PC-9 (cell line): ENCODE results near the gene C3orf80. TPM values are rescaled to one million over a fixed set of nuclear protein-coding genes. Genes with fewer than 3 reads are reported as not detected.

Experiments
- BruUV-seq: library from RNA; stranded (reverse); fragments of 400-500 nt; replicated peaks from 2 replicates; lab custom pipeline; 2021; lab: Mats Ljungman, UMichigan
- CTCF ChIA-PET: fragments of 300-600 bp; sonication (Branson Sonifier 250); formaldehyde crosslinking; loops from one replicate; lab custom pipeline; 2022; ENCODE audit warnings: antibody characterized with exemption; lab: Charles Lee
- POLR2A ChIA-PET: fragments of 300-600 bp; sonication (Branson Sonifier 250); formaldehyde crosslinking; loops from one replicate; lab custom pipeline; 2022; ENCODE audit warnings: antibody characterized with exemption; ENCODE audit not compliant: unreplicated experiment; lab: Charles Lee
- DNase-seq, 2 experiments: peaks; one replicate each; pipeline versions ENCODE4 v3.0.0 to v3.0.0-alpha.2; 2015 to 2022; ENCODE audit warnings: mixed read lengths in 1 of 2
- H2AFZ ChIP-seq: fragments of 200-600 bp; sonication (generic); 2 replicates; pipeline ENCODE4 v1.8.1; 2017; ENCODE audit warnings: antibody characterized with exemption
- H3F3A ChIP-seq: fragments of 200-600 bp; sonication (generic); 2 replicates; pipeline ENCODE4 v1.8.1; 2017; ENCODE audit warnings: antibody characterized with exemption, mild to moderate bottlenecking, low read depth; ENCODE audit not compliant: insufficient read depth
- H3K27ac ChIP-seq: fragments of 200-600 bp; sonication (generic); 2 replicates; pipeline ENCODE4 v1.6.1; 2016; ENCODE audit warnings: mixed run types
- H3K27me3 ChIP-seq: fragments of 200-600 bp; sonication (generic); 2 replicates; pipeline ENCODE4 v1.6.1; 2016; ENCODE audit warnings: low read depth, mixed run types; ENCODE audit not compliant: insufficient read depth
- H3K36me3 ChIP-seq: fragments of 200-600 bp; sonication (generic); 2 replicates; pipeline ENCODE4 v1.6.1; 2016; ENCODE audit warnings: low read depth, mixed run types
- H3K4me1 ChIP-seq: fragments of 200-600 bp; sonication (generic); replicated peaks from 2 replicates; pipeline ENCODE4 v1.6.1; 2016; ENCODE audit warnings: mixed run types; ENCODE audit not compliant: insufficient read depth
- H3K4me2 ChIP-seq: fragments of 200-600 bp; sonication (generic); 2 replicates; pipeline ENCODE4 v1.6.1; 2017; ENCODE audit warnings: mixed run types
- H3K4me3 ChIP-seq: fragments of 200-600 bp; sonication (generic); 2 replicates; pipeline ENCODE4 v1.6.1; 2016; ENCODE audit warnings: mixed run types
- H3K79me2 ChIP-seq: fragments of 200-600 bp; sonication (generic); 2 replicates; pipeline ENCODE4 v1.6.1; 2017; ENCODE audit warnings: low read depth, mixed run types
- H3K9me2 ChIP-seq: fragments of 200-600 bp; sonication (generic); 2 replicates; pipeline ENCODE4 v1.8.1; 2017; ENCODE audit warnings: mild to moderate bottlenecking; ENCODE audit not compliant: insufficient read depth
- H3K9me3 ChIP-seq: fragments of 200-600 bp; sonication (generic); 2 replicates; pipeline ENCODE4 v1.8.1; 2016; ENCODE audit warnings: low read depth; ENCODE audit not compliant: insufficient read depth
- H4K20me1 ChIP-seq: fragments of 200-600 bp; sonication (generic); 2 replicates; pipeline ENCODE4 v1.8.1; 2017; ENCODE audit not compliant: insufficient read depth
- CTCF ChIP-seq: fragments of 200-600 bp; sonication (generic); conservative IDR thresholded peaks from 2 replicates; pipeline ENCODE4 v1.6.1; 2017; ENCODE audit warnings: mixed run types, antibody characterized with exemption, mild to moderate bottlenecking, moderate library complexity
- EZH2 ChIP-seq: fragments of 200-600 bp; sonication (generic); IDR thresholded peaks from 2 replicates; pipeline ENCODE4 v1.8.0; 2017; ENCODE audit warnings: antibody characterized with exemption, low read depth
- intact Hi-C: fragments of 100-400 bp; cut with micrococcal nuclease; formaldehyde crosslinking; loops from one replicate; pipeline ENCODE4 v1.10.0; 2022; ENCODE audit not compliant: unreplicated experiment
- total RNA-seq: library from RNA; stranded (reverse); gene quantifications from 2 replicates; pipeline ENCODE4 v1.2.3, GENCODE V29; 2021

Gene C3orf80
- total RNA-seq, 1 experiment from 2014 or later, result not detected

DNA sequence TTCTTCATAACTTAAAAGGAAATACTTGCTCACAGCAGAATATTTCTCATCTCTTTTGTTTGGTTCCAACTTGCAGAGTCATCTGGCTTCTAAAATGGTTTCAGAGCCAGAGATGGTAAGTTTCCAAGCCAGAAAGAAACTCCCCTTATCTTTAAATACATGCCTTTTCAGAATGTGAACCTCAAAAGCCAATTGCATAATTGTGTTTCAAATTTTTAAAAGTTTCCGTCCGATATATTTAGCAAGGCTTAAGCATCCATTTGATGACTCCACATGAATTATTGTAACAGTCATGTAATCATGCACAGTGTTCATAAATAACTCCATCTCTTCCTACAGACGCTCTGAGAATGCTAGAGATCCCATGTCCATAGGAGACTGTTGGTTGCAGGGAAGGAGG lies 40.6 kb upstream of the C3orf80 start:
- H3K4me1 ChIP-seq, result no peaks in the 10 kb centered on the region
- no peak overlapping the region for H2AFZ ChIP-seq
- no peaks in the 10 kb centered on the region for H3K9me3 ChIP-seq
- no TSS peak for BruUV-seq
- intact Hi-C loops, result no loop called here
- POLR2A ChIA-PET, result no interaction called here
- CTCF ChIA-PET, result no interaction called here
- H3K4me2 ChIP-seq, result no peak overlapping the region
- H3K27me3 ChIP-seq, result no peaks in the 10 kb centered on the region
- no peaks in the 10 kb centered on the region for H3F3A ChIP-seq
- H3K79me2 ChIP-seq, result no peaks in the 10 kb centered on the region
- DNase-seq, result no peak
- no peak overlapping the region for H3K27ac ChIP-seq
- TF ChIP-seq EZH2 (no peak), CTCF (no peak)
- H3K36me3 ChIP-seq, result no peaks in the 10 kb centered on the region
- no peaks in the 10 kb centered on the region for H3K9me2 ChIP-seq
- no peak overlapping the region for H3K4me3 ChIP-seq
- H4K20me1 ChIP-seq, result no peaks in the 10 kb centered on the region

GRCh38 chr3:160185751-160186150 lies 39.5 kb upstream of the C3orf80 start:
- Histone ChIP-seq H4K20me1 (no peaks in the 10 kb centered on the region), H3K27me3 (no peaks in the 10 kb centered on the region), H3K9me3 (no peaks in the 10 kb centered on the region), H3K4me2 (no peak overlapping the region), H2AFZ (no peak overlapping the region), H3K4me1 (no peaks in the 10 kb centered on the region), H3K36me3 (no peaks in the 10 kb centered on the region), H3K27ac (no peak overlapping the region), H3K4me3 (no peak overlapping the region), H3K79me2 (no peaks in the 10 kb centered on the region), H3K9me2 (no peaks in the 10 kb centered on the region), H3F3A (no peaks in the 10 kb centered on the region)
- no peak for DNase-seq
- no peak for TF ChIP-seq EZH2
- TF ChIP-seq CTCF, result no peak
- ChIA-PET POLR2A (no interaction called here), CTCF (no interaction called here)
- no TSS peak for BruUV-seq
- intact Hi-C loops, result no loop called here

DNA sequence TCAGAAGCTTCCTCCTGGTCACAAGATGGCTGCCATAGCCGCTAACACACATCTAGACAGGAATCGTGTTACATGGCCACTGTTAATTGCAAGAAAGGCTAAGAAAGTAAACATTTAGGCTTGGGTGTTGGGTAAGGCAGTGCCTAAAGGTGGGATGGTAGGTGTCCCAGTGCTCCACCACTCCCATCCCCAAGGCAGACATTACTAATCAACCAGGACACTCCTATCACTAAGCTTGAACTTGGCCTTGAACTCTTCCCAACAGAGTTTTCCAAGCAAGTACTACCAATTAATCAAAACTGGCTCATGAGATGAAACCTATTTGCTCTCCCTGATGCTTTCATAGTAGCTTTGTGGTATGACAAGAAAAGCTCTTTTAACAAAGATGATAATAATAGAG lies 37.9 kb upstream of the C3orf80 start:
- intact Hi-C loops, result no loop called here
- Histone ChIP-seq H3K36me3 (no peaks in the 10 kb centered on the region), H4K20me1 (no peaks in the 10 kb centered on the region), H3K4me3 (no peak overlapping the region), H3K27ac (no peak overlapping the region), H3K27me3 (no peaks in the 10 kb centered on the region), H3F3A (no peaks in the 10 kb centered on the region), H3K9me2 (no peaks in the 10 kb centered on the region), H3K4me2 (no peak overlapping the region), H3K4me1 (no peaks in the 10 kb centered on the region), H3K79me2 (no peaks in the 10 kb centered on the region), H2AFZ (no peak overlapping the region), H3K9me3 (no peaks in the 10 kb centered on the region)
- ChIA-PET CTCF (no interaction called here), POLR2A (no interaction called here)
- no TSS peak for BruUV-seq
- DNase-seq, result no peak
- TF ChIP-seq EZH2 (no peak), CTCF (no peak)
